GM12878 (cell line): ENCODE data around the gene TBC1D24. TPM values are rescaled to one million over a fixed set of nuclear protein-coding genes. Genes with fewer than 3 reads are reported as not detected.

ENCODE experiments used
- ATAC-seq: fragments of 200-7000 bp; cut with Tn5 transposase; 3 replicates; pipeline ENCODE4 v1.9.1; 2020; ENCODE audit warnings: mild to moderate bottlenecking, moderate library complexity
- BruUV-seq: library from RNA; stranded (reverse); fragments of 400-500 nt; replicated peaks from 2 replicates; lab custom pipeline; 2021; lab: Mats Ljungman, UMichigan
- CTCF ChIA-PET: fragments of 300-600 bp; sonication (Branson Sonifier 250); formaldehyde crosslinking; extraction: SDS; loops from one replicate; lab custom pipeline; 2021; ENCODE audit warnings: inconsistent platforms; lab: Yijun Ruan, JAX
- POLR2A ChIA-PET: fragments of 350-600 bp; formaldehyde crosslinking; extraction: SDS; loops from one replicate; lab custom pipeline; 2021; ENCODE audit warnings: inconsistent platforms; lab: Charles Lee
- RAD21 ChIA-PET: fragments of 300-600 bp; sonication (Branson Sonifier 250); formaldehyde crosslinking; loops from one replicate; lab custom pipeline; 2023; ENCODE audit warnings: antibody characterized with exemption; ENCODE audit not compliant: unreplicated experiment; lab: Charles Lee
- SMC1A ChIA-PET: fragments of 300-600 bp; sonication (Branson Sonifier 250); formaldehyde crosslinking; loops from one replicate; lab custom pipeline; 2023; ENCODE audit not compliant: unreplicated experiment, uncharacterized antibody; lab: Charles Lee
- DNase-seq: peaks from one replicate; pipeline ENCODE4 v3.0.0-alpha.2; 2011; ENCODE audit warnings: low read depth, low spot score
- FAIRE-seq: peaks from 3 replicates; lab custom pipeline; 2011; peaks lifted over from hg19 to GRCh38; lab: Jason Lieb, UNC
- H2AFZ ChIP-seq: 2 replicates; pipeline ENCODE4 v1.6.0; 2011; ENCODE audit warnings: low read depth, low read length, control low read depth; ENCODE audit not compliant: control insufficient read depth
- H3K27ac ChIP-seq: 2 replicates; pipeline ENCODE4 v1.5.1; 2011; ENCODE audit warnings: control low read depth; ENCODE audit not compliant: control insufficient read depth, insufficient read depth
- H3K27me3 ChIP-seq, 2 experiments: replicated peaks in 1 of 2; 2 replicates each; pipeline versions ENCODE4 v1.6.0 to v1.6.1; 2011; ENCODE audit warnings: low read length in 1 of 2; ENCODE audit not compliant: control insufficient read depth in 2 of 2, insufficient read depth in 2 of 2
- H3K36me3 ChIP-seq, 2 experiments: 2 replicates each; pipeline ENCODE4 v1.5.1; 2011; ENCODE audit warnings: low read length in 1 of 2; ENCODE audit not compliant: control insufficient read depth in 2 of 2, insufficient read depth in 2 of 2
- H3K4me1 ChIP-seq: 2 replicates; pipeline ENCODE4 v1.6.1; 2011; ENCODE audit warnings: mild to moderate bottlenecking, low read length, moderate library complexity, mixed read lengths; ENCODE audit not compliant: control insufficient read depth, insufficient read depth
- H3K4me2 ChIP-seq: 2 replicates; pipeline ENCODE4 v1.6.0; 2011; ENCODE audit warnings: control low read depth; ENCODE audit not compliant: control insufficient read depth, insufficient read depth
- H3K4me3 ChIP-seq: fragments of 200-600 bp; sonication (generic); 2 replicates; pipeline ENCODE4 v1.5.1; 2016
- H3K79me2 ChIP-seq: 2 replicates; pipeline ENCODE4 v1.6.0; 2011; ENCODE audit warnings: low read length; ENCODE audit not compliant: control insufficient read depth, insufficient read depth
- H3K9ac ChIP-seq: 2 replicates; pipeline ENCODE4 v1.8.0; 2011; ENCODE audit warnings: low read length, control low read depth, mixed read lengths; ENCODE audit not compliant: control insufficient read depth, insufficient read depth
- H3K9me3 ChIP-seq: replicated peaks from 3 replicates; pipeline ENCODE4 v1.5.1; 2011; ENCODE audit warnings: mild to moderate bottlenecking, low read length; ENCODE audit not compliant: control insufficient read depth, insufficient read depth
- H4K20me1 ChIP-seq: 2 replicates; pipeline ENCODE4 v1.6.0; 2011; ENCODE audit not compliant: control insufficient read depth, insufficient read depth
- NKRF ChIP-seq: fragments of 450-650 bp; conservative IDR thresholded peaks from 2 replicates; pipeline ENCODE4 v1.6.1; 2017; ENCODE audit warnings: mild to moderate bottlenecking, moderate library complexity
- SREBF1 ChIP-seq: IDR thresholded peaks from 2 replicates; pipeline ENCODE4 v1.6.1; 2012; ENCODE audit warnings: mild to moderate bottlenecking, low read length
- ZBTB4 ChIP-seq: fragments of 450-650 bp; formaldehyde crosslinking; IDR thresholded peaks from 2 replicates; pipeline ENCODE4 v1.4.0; 2022; ENCODE audit warnings: mild to moderate bottlenecking, moderate library complexity
- WGBS: methylation state at CpG from one replicate; pipeline ENCODE4 v1.1.6; 2016; ENCODE audit warnings: low lambda C conversion rate; ENCODE audit not compliant: insufficient replicate concordance, insufficient coverage; ENCODE audit errors: missing lambda C conversion rate; 5-methylcytosine and 5-hydroxymethylcytosine counted together
- in situ Hi-C: fragments of 300-500 bp; cut with MboI; formaldehyde crosslinking; loops from 9 replicates; pipeline ENCODE4 v1.14.3; 2018; ENCODE audit warnings: mixed read lengths
- intact Hi-C: fragments of 100-400 bp; cut with micrococcal nuclease; formaldehyde crosslinking; loops from one replicate; pipeline ENCODE4 v1.14.2; 2022; ENCODE audit not compliant: unreplicated experiment
- polyA plus RNA-seq, 11 experiments: library from polyadenylated mRNA; depleted of rRNA in 4 of 11; unstranded in 6 of 11; stranded (reverse) in 5 of 11; fragments of >200 nt; fragmentation: Nextera tagmentation in 4 of 11; fragmentation: Illumina TruSeq in 1 of 11; extraction: Ambion mirVana in 4 of 11; extraction: Trizol in 1 of 11; gene quantifications; 1 replicate in 1 of 11; 2 replicates in 10 of 11; pipeline versions ENCODE4 v1.2.1 to v1.2.3, GENCODE V29; 2011 to 2016; ENCODE audit warnings: inconsistent platforms in 2 of 11, missing spikeins in 2 of 11, low read depth in 1 of 11
- total RNA-seq, 4 experiments: library from RNA; depleted of rRNA in 3 of 4; stranded (reverse); fragments of >200 nt in 3 of 4; fragmentation: Illumina TruSeq in 1 of 4; extraction: Trizol in 1 of 4; gene quantifications; 2 replicates each; pipeline versions ENCODE4 v1.2.1 to v1.2.3, GENCODE V29; 2013 to 2021

The TBC1D24 gene
- total and polyA plus RNA-seq, 10 of the 15 experiments (the other 5 are each of a cell fraction or from before 2014, with no cell fraction given), result 1.1 to 9.6 (median 4.5) TPM

GRCh38 chr16:2460391-2460713 is 14.6 kb upstream of the TBC1D24 start:
- DNase-seq (no peak), FAIRE-seq (no peak), ATAC-seq (no peak)
- Histone ChIP-seq H3K27ac (no peak overlapping the region), H3K4me1 (peaks cover 8% of the 10 kb centered on the region; the same call in 1 of the 2 replicates), H4K20me1 (no peaks in the 10 kb centered on the region), H3K9me3 (no peaks in the 10 kb centered on the region), H3K9ac (peak overlapping the region; percentile 58), H2AFZ (peak overlapping the region; percentile 76), H3K4me2 (peak overlapping the region; percentile 96), H3K79me2 (peaks cover 6% of the 10 kb centered on the region), H3K27me3 (no peaks in the 10 kb centered on the region), H3K36me3 (peaks cover 7 to 17% of the 10 kb centered on the region in 2 experiments; a peak in 3 of 4 replicates), H3K4me3 (peak overlapping the region; percentile 73)
- RAD21 ChIA-PET, result interaction anchor here (0.8 to 2.4 kb wide), 6 partner anchors 10 to 31 kb away, joined by 3 to 8 read pairs (median 5); partner anchors contain the start of genes CCNF, NTN3 and TBC1D24
- in situ Hi-C loops (no loop called here), intact Hi-C loops (no loop called here)
- BruUV-seq, result no TSS peak
- SMC1A ChIA-PET, result interaction anchor here (0.9 to 1.7 kb wide), 3 partner anchors 26 to 60 kb away, joined by 3 to 6 read pairs (median 5); partner anchors contain the start of genes AMDHD2 and CCNF
- under 1% methylated on average over 19 of the region's 20 CpGs for WGBS
- POLR2A ChIA-PET, result interaction anchor here (0.6 to 1.6 kb wide), 7 partner anchors 8 to 329 kb away, joined by 3 to 11 read pairs (median 3); partner anchors contain the start of gene TBC1D24
- CTCF ChIA-PET, result interaction anchor here (0.7 to 2.2 kb wide), 4 partner anchors 8 to 41 kb away, joined by 3 to 6 read pairs (median 5); partner anchors contain the start of gene TBC1D24
- TF ChIP-seq NKRF, result 0 out of 2 replicates have a peak, but pooled peaks have one; percentile 3
- TF ChIP-seq ZBTB4 (CRISPR knock-in tag), result no peak
- no peak for TF ChIP-seq SREBF1
